HL-60 (cell line): ENCODE measurements around the gene FLNB.

Source experiments
- DNase-seq, 2 experiments: peaks; one replicate each; pipeline ENCODE4 v3.0.0-alpha.2; 2010 to 2020; ENCODE audit warnings: low read depth in 1 of 2, low spot score in 1 of 2
- H3K27ac ChIP-seq: fragments of 250-450 bp; sonication (Bioruptor Pico); replicated peaks from 2 replicates; pipeline ENCODE4 v1.5.1; 2020; ENCODE audit warnings: mild to moderate bottlenecking, moderate library complexity
- H3K27me3 ChIP-seq: fragments of 250-450 bp; sonication (Bioruptor Pico); 2 replicates; pipeline ENCODE4 v1.5.1; 2021; ENCODE audit warnings: mild to moderate bottlenecking, moderate library complexity; ENCODE audit not compliant: insufficient read depth, poor library complexity, severe bottlenecking
- H3K4me3 ChIP-seq: replicated peaks from 2 replicates; pipeline ENCODE4 v1.5.1; 2011; ENCODE audit warnings: mild to moderate bottlenecking, control low read depth, low read length; ENCODE audit not compliant: insufficient read depth
- CTCF ChIP-seq: IDR thresholded peaks from one replicate; pipeline ENCODE4 v1.5.1; 2011; ENCODE audit warnings: low read length, control low read depth, inconsistent platforms; ENCODE audit not compliant: insufficient read depth
- GABPA ChIP-seq: IDR thresholded peaks from 2 replicates; pipeline ENCODE4 v1.6.1; 2012; ENCODE audit warnings: low read depth
- POLR2AphosphoS5 ChIP-seq: IDR thresholded peaks from 2 replicates; pipeline ENCODE4 v1.6.1; 2012; ENCODE audit warnings: low read depth
- REST ChIP-seq: IDR thresholded peaks from 2 replicates; pipeline ENCODE4 v1.6.1; 2012; ENCODE audit warnings: low read depth; ENCODE audit not compliant: insufficient replicate concordance
- SPI1 ChIP-seq: IDR thresholded peaks from 2 replicates; pipeline ENCODE4 v1.6.1; 2012; ENCODE audit warnings: low read depth, mild to moderate bottlenecking, borderline replicate concordance
- long read RNA-seq: library from polyadenylated mRNA; unstranded; transcript quantifications from one replicate; pipeline ENCODE4 v2.0.0, GENCODE V29; 2020

FLNB gene
- long read RNA-seq, partial matches to known transcripts, result 17 of 22 reads
- long read RNA-seq, other reads (novel, unspliced or antisense), result 5 of 22 reads

GRCh38 chr3:58008141-58009025, at the start of gene FLNB:
FLNB (plus strand) TSS chr3:58008422; CDS start chr3:58008565, 143 bp downstream.
- peak within 1 kb of the TSS; percentile 90 for H3K4me3 ChIP-seq
- H3K27ac ChIP-seq, result peak within 1 kb of the TSS; percentile 59
- no peaks in the 10 kb centered on the region for H3K27me3 ChIP-seq
- TF ChIP-seq POLR2AphosphoS5, result 0 out of 2 replicates have a peak, but pooled peaks have one; percentile 33
- no peak for TF ChIP-seq SPI1
- DNase-seq, result peak; percentile 40 to 50

- Histone ChIP-seq H3K4me3 (no peak overlapping the region), H3K27me3 (no peaks in the 10 kb centered on the region), H3K27ac (no peak overlapping the region)
- no peak for TF ChIP-seq SPI1
- TF ChIP-seq GABPA, result no peak
- TF ChIP-seq REST, result no peak
- TF ChIP-seq POLR2AphosphoS5, result no peak
- no peak for TF ChIP-seq CTCF
- DNase-seq, result no peak
These were observed 49.4 kb upstream of the FLNB start for GRCh38 chr3:57958642-57959422.

DNA sequence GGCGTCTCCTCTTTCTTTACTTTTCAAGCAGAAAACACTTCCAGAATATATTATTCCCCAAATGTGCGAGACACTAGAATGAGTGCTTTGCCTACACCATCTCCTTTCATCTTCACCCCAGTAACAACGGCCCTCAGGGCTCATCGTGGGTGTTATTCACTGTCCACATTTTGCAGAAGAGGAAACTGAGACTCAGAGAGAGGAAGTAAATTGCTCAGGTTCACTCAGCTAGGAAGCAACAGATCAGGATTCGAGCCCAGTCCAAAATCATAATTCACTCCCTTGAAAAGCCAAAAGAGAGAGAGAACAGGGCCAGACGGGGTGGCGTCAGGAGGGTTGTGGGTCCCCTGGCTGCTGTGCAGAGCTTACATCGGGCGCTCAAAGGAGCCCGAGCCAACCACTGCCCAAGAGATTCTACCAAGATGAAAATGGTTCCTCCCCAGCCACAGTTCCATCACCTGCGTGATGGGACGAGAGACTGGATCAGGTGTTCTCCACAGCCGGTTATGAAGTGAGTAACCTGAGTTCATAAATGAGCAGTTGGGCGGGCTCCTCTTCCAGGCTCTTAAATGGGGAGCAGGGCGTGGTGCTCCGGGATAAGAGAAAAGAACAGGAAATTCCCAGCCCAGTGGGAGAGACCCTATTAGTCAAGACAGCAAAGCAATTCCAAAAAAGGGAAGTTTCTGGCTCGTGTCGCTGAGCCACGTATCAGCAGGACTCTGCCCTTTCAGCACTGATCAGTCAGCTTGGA, 48.6 kb upstream of the FLNB start:
- TF ChIP-seq POLR2AphosphoS5 (no peak), REST (no peak), SPI1 (peak; percentile 40; the same call in 1 of the 2 replicates)
- Histone ChIP-seq H3K4me3 (no peak overlapping the region), H3K27ac (no peak overlapping the region)

GRCh38 chr3:57960174-57960505, 48.1 kb upstream of the FLNB start:
- TF ChIP-seq SPI1 (no peak), REST (no peak), CTCF (no peak), GABPA (no peak), POLR2AphosphoS5 (no peak)
- DNase-seq, result no peak
- no peak overlapping the region for H3K27ac ChIP-seq

More for the DNA sequence above, 48.6 kb upstream of the FLNB start:
- DNase-seq, result peak in 1 of 2 experiments; percentile 14
- H3K27me3 ChIP-seq, result no peaks in the 10 kb centered on the region

More at GRCh38 chr3:57960174-57960505, 48.1 kb upstream of the FLNB start:
- H3K27me3 ChIP-seq, result no peaks in the 10 kb centered on the region
- no peak overlapping the region for H3K4me3 ChIP-seq
